ENCODE data around the gene TRIM45.
A peak's percentile ranks its signal among the peaks of the same experiment; 100 is the strongest.
"Not testable (repeated sequence)": the region's sequence is repeated elsewhere in the genome, so short reads cannot be mapped to it uniquely, and the experiment has no call there.

Gene TRIM45

GRCh38 chr1:117127795-117128194 is 6.2 kb upstream of the TRIM45 start:
- Histone ChIP-seq H3K4me3 (ENCODE audit: low read depth, low read length) (no peak overlapping the region), H3K9ac (ENCODE audit: low read depth, low read length) (no peak overlapping the region), H3K4me1 (ENCODE audit: control insufficient read depth, insufficient read depth, low read length) (no peaks in the 10 kb centered on the region), H3K9me3 (ENCODE audit: control insufficient read depth, insufficient read depth, low read length) (no peaks in the 10 kb centered on the region), H3K27me3 (ENCODE audit: control insufficient read depth, insufficient read depth, low read length) (no peaks in the 10 kb centered on the region), H3K36me3 (ENCODE audit: control insufficient read depth, insufficient read depth, low read length) (no peaks in the 10 kb centered on the region)

GRCh38 chr1:117124661-117125060 is 3.1 kb upstream of the TRIM45 start:
- Histone ChIP-seq H3K9ac (ENCODE audit: low read depth, low read length) (no peak overlapping the region), H3K9me3 (ENCODE audit: control insufficient read depth, insufficient read depth, low read length) (no peaks in the 10 kb centered on the region), H3K27me3 (ENCODE audit: control insufficient read depth, insufficient read depth, low read length) (no peaks in the 10 kb centered on the region), H3K4me1 (ENCODE audit: control insufficient read depth, insufficient read depth, low read length) (peaks cover 2% of the 10 kb centered on the region), H3K4me3 (ENCODE audit: low read depth, low read length) (no peak overlapping the region), H3K36me3 (ENCODE audit: control insufficient read depth, insufficient read depth, low read length) (no peaks in the 10 kb centered on the region)

DNA sequence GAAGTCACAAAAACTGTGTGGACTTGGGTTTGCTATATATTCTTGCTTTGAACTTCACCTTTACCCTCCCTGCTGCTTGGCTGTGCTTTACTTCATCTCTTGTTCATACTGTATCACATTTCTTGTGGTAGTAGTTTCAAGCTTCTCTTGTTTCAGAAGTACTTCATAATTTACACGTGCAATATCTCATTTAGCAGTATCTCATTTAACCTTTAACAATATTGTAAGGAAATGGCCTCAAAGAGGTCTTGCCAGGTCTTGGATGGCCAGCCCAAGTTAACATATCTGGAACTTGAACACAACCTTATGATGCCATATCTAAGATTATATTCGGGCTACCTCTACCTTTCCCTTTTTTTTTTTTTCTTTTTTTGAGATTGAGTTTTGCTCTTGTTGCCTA is 1.7 kb upstream of the TRIM45 start:
- Histone ChIP-seq H3K9ac (ENCODE audit: low read depth, low read length) (no peak overlapping the region), H3K4me1 (ENCODE audit: control insufficient read depth, insufficient read depth, low read length) (peaks cover 2% of the 10 kb centered on the region), H3K9me3 (ENCODE audit: control insufficient read depth, insufficient read depth, low read length) (no peaks in the 10 kb centered on the region), H3K4me3 (ENCODE audit: low read depth, low read length) (no peak overlapping the region), H3K36me3 (ENCODE audit: control insufficient read depth, insufficient read depth, low read length) (no peaks in the 10 kb centered on the region), H3K27me3 (ENCODE audit: control insufficient read depth, insufficient read depth, low read length) (no peaks in the 10 kb centered on the region)

- no peaks in the 10 kb centered on the region for H3K9me3 ChIP-seq (ENCODE audit: control insufficient read depth, insufficient read depth, low read length)
- H3K4me1 ChIP-seq (ENCODE audit: control insufficient read depth, insufficient read depth, low read length) = peaks cover 2% of the 10 kb centered on the region
- no peaks in the 10 kb centered on the region for H3K27me3 ChIP-seq (ENCODE audit: control insufficient read depth, insufficient read depth, low read length)
- peaks cover 5% of the 10 kb centered on the region for H3K36me3 ChIP-seq (ENCODE audit: control insufficient read depth, insufficient read depth, low read length)
- H3K9ac ChIP-seq (ENCODE audit: low read depth, low read length) = peak overlapping the region; percentile 56
- H3K4me3 ChIP-seq (ENCODE audit: low read depth, low read length) = peak overlapping the region; percentile 70
Measured at GRCh38 chr1:117122330-117123025, 929 bp upstream of the TRIM45 start.

DNA sequence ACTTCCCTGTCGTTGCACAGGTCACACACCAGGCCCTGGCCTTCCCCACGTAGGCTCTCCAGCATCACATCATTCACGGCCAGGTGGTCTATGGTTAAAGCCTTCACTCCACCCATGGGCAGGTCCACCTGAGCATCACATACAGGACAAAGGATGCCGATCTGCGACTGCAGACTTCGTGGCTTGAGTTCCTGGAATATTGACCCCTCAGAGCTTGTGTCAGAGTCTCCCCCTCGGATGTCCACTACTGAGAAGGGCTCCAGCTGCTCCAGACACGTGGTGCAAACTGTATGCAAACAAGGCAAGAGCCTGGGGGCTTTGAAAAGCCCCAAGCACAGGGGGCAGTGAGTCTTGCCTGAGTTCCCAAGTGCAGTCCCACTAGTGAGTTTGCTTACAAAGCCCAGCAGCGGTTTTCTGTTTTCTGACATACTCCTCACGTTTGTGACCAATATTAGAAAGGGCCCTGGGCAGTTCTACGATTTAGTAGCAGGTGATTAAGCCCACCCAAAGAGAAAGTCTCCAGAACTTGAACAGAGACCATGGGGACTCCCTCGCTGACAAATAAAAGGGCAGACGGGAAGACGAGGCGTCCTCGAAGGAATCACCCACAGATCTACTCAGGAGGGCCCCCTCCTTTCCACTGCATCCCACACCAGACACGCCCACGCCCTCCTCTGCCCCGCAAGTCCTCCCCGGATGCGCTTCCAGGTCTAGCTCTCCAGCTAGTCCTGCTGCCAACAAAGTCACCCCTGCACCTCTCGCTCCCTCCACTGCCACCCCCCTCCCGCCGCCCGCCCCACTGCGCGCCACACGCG is 568 bp downstream of the TRIM45 start:
- Histone ChIP-seq H3K4me3 (ENCODE audit: low read depth, low read length) (peak overlapping the region; percentile 70), H3K4me1 (ENCODE audit: control insufficient read depth, insufficient read depth, low read length) (peaks cover 4% of the 10 kb centered on the region), H3K9me3 (ENCODE audit: control insufficient read depth, insufficient read depth, low read length) (no peaks in the 10 kb centered on the region), H3K27me3 (ENCODE audit: control insufficient read depth, insufficient read depth, low read length) (no peaks in the 10 kb centered on the region), H3K9ac (ENCODE audit: low read depth, low read length) (peak overlapping the region; percentile 48), H3K36me3 (ENCODE audit: control insufficient read depth, insufficient read depth, low read length) (peaks cover 13% of the 10 kb centered on the region)

DNA sequence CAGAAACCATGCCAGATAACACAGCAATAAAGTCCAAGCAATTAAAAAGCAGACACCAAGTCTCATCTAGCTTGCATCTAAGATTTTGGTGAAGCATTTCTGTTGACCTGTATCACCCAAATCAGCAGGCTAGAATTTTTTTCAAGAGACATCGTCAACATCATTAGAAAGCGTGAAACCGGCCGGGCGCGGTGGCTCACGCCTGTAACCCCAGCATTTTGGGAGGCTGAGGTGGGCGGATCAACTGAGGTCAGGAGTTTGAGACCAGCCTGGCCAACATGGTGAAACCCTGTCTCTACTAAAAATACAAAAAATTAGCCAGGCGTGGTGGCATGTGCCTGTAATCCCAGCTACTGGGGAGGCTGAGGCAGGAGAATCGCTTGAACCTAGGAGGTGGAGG is 2.4 kb downstream of the TRIM45 start:
- not testable (repeated sequence) for H3K27me3 ChIP-seq (ENCODE audit: control insufficient read depth, insufficient read depth, low read length); H3K9ac ChIP-seq (ENCODE audit: low read depth, low read length)

DNA sequence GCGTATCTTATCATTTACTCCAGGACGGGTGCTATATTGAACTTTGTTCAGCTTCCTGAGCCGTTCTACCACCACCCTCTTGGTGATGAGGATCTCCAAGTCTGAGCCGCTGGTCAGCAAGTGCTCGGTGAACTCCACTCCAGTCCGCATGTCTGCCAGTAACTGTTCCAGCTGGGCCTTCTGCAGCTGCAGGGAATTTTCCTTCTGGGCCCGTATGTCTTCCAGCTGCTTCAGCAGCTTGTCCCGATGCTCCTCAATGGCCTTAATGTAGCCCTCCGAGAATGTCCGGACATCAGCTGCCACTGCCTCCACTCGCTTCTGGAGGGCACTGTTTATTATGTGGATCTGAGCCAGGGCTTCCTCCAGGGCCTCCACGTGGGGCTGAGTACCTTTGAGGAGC is 3.4 kb downstream of the TRIM45 start:
- peaks cover 16% of the 10 kb centered on the region for H3K36me3 ChIP-seq (ENCODE audit: control insufficient read depth, insufficient read depth, low read length)
- no peak overlapping the region for H3K9ac ChIP-seq (ENCODE audit: low read depth, low read length)
- no peaks in the 10 kb centered on the region for H3K27me3 ChIP-seq (ENCODE audit: control insufficient read depth, insufficient read depth, low read length)
- peaks cover 5% of the 10 kb centered on the region for H3K4me1 ChIP-seq (ENCODE audit: control insufficient read depth, insufficient read depth, low read length)
- H3K9me3 ChIP-seq (ENCODE audit: control insufficient read depth, insufficient read depth, low read length) = no peaks in the 10 kb centered on the region
- H3K4me3 ChIP-seq (ENCODE audit: low read depth, low read length) = no peak overlapping the region

More for the DNA sequence above, 2.4 kb downstream of the TRIM45 start:
- H3K9me3 ChIP-seq (ENCODE audit: control insufficient read depth, insufficient read depth, low read length); H3K4me3 ChIP-seq (ENCODE audit: low read depth, low read length); H3K4me1 ChIP-seq (ENCODE audit: control insufficient read depth, insufficient read depth, low read length): not testable (repeated sequence)
- H3K36me3 ChIP-seq (ENCODE audit: control insufficient read depth, insufficient read depth, low read length) = peaks cover 13% of the 10 kb centered on the region

GRCh38 chr1:117117697-117118096 is 3.9 kb downstream of the TRIM45 start:
- H3K9ac ChIP-seq (ENCODE audit: low read depth, low read length) = no peak overlapping the region
- H3K27me3 ChIP-seq (ENCODE audit: control insufficient read depth, insufficient read depth, low read length) = no peaks in the 10 kb centered on the region
- no peaks in the 10 kb centered on the region for H3K9me3 ChIP-seq (ENCODE audit: control insufficient read depth, insufficient read depth, low read length)
- H3K36me3 ChIP-seq (ENCODE audit: control insufficient read depth, insufficient read depth, low read length) = peaks cover 20% of the 10 kb centered on the region
- H3K4me1 ChIP-seq (ENCODE audit: control insufficient read depth, insufficient read depth, low read length) = peaks cover 6% of the 10 kb centered on the region
- H3K4me3 ChIP-seq (ENCODE audit: low read depth, low read length) = no peak overlapping the region

- H3K36me3 ChIP-seq (ENCODE audit: control insufficient read depth, insufficient read depth, low read length) = peaks cover 20% of the 10 kb centered on the region
Measured at GRCh38 chr1:117116784-117117130, 4.8 kb downstream of the TRIM45 start.

GRCh38 chr1:117116090-117116783 is 5.3 kb downstream of the TRIM45 start:
- Histone ChIP-seq H3K9ac (ENCODE audit: low read depth, low read length) (no peak overlapping the region), H3K27me3 (ENCODE audit: control insufficient read depth, insufficient read depth, low read length) (no peaks in the 10 kb centered on the region), H3K9me3 (ENCODE audit: control insufficient read depth, insufficient read depth, low read length) (no peaks in the 10 kb centered on the region), H3K36me3 (ENCODE audit: control insufficient read depth, insufficient read depth, low read length) (peaks cover 20% of the 10 kb centered on the region), H3K4me3 (ENCODE audit: low read depth, low read length) (no peak overlapping the region), H3K4me1 (ENCODE audit: control insufficient read depth, insufficient read depth, low read length) (peaks cover 11% of the 10 kb centered on the region)

More at GRCh38 chr1:117116784-117117130, 4.8 kb downstream of the TRIM45 start:
- H3K4me3 ChIP-seq (ENCODE audit: low read depth, low read length) = no peak overlapping the region
- peaks cover 11% of the 10 kb centered on the region for H3K4me1 ChIP-seq (ENCODE audit: control insufficient read depth, insufficient read depth, low read length)
- H3K9ac ChIP-seq (ENCODE audit: low read depth, low read length) = no peak overlapping the region
- no peaks in the 10 kb centered on the region for H3K27me3 ChIP-seq (ENCODE audit: control insufficient read depth, insufficient read depth, low read length)
- H3K9me3 ChIP-seq (ENCODE audit: control insufficient read depth, insufficient read depth, low read length) = no peaks in the 10 kb centered on the region

GRCh38 chr1:117114877-117115276 is 6.7 kb downstream of the TRIM45 start:
- no peak overlapping the region for H3K9ac ChIP-seq (ENCODE audit: low read depth, low read length)
- peaks cover 11% of the 10 kb centered on the region for H3K4me1 ChIP-seq (ENCODE audit: control insufficient read depth, insufficient read depth, low read length)
- H3K27me3 ChIP-seq (ENCODE audit: control insufficient read depth, insufficient read depth, low read length) = no peaks in the 10 kb centered on the region
- H3K4me3 ChIP-seq (ENCODE audit: low read depth, low read length) = no peak overlapping the region
- peaks cover 20% of the 10 kb centered on the region for H3K36me3 ChIP-seq (ENCODE audit: control insufficient read depth, insufficient read depth, low read length)
- H3K9me3 ChIP-seq (ENCODE audit: control insufficient read depth, insufficient read depth, low read length) = no peaks in the 10 kb centered on the region

Data from iPS-15b (cell line).